Type B pancreatic cell (in vitro differentiated cells): ENCODE measurements around the gene HOMER1. TPM values are rescaled to one million over a fixed set of nuclear protein-coding genes. Genes with fewer than 3 reads are reported as not detected.
"Not testable (repeated sequence)": the region's sequence is repeated elsewhere in the genome, so short reads cannot be mapped to it uniquely, and the experiment has no call there.

ENCODE experiments used
- DNase-seq: peaks from one replicate; pipeline ENCODE4 v3.0.0; 2021; ENCODE audit warnings: mixed read lengths; ENCODE audit not compliant: unreplicated experiment; ENCODE audit errors: extremely low spot score
- H3K27ac Mint-ChIP-seq: 2 replicates; pipeline ENCODE4 v1.8.0; 2021; ENCODE audit warnings: mild to moderate bottlenecking, mixed read lengths
- H3K27me3 Mint-ChIP-seq: 2 replicates; pipeline ENCODE4 v1.8.0; 2021; ENCODE audit warnings: mixed read lengths
- H3K36me3 Mint-ChIP-seq: 2 replicates; pipeline ENCODE4 v1.8.0; 2021; ENCODE audit warnings: mixed read lengths
- H3K4me1 Mint-ChIP-seq: one replicate; pipeline ENCODE4 v1.8.0; 2021; ENCODE audit warnings: mixed read lengths; ENCODE audit not compliant: unreplicated experiment
- H3K4me3 Mint-ChIP-seq: 2 replicates; pipeline ENCODE4 v1.8.0; 2021; ENCODE audit warnings: mild to moderate bottlenecking, mixed read lengths
- H3K9me3 Mint-ChIP-seq: 2 replicates; pipeline ENCODE4 v1.8.0; 2021; ENCODE audit warnings: mixed read lengths
- total RNA-seq: library from RNA; stranded (reverse); gene quantifications from 2 replicates; pipeline ENCODE4 v1.2.1, GENCODE V29; 2021; ENCODE audit warnings: low replicate concordance
- TF ChIP-seq, protein P1 (sequence below): fragments of 200-600 bp; sonication (generic); conservative IDR thresholded peaks from 2 replicates; pipeline ENCODE4 v1.5.0; 2021; ENCODE audit warnings: antibody characterized with exemption, mild to moderate bottlenecking

The HOMER1 gene
- total RNA-seq, 1 donor from 2014 or later = 20.0 TPM

DNA sequence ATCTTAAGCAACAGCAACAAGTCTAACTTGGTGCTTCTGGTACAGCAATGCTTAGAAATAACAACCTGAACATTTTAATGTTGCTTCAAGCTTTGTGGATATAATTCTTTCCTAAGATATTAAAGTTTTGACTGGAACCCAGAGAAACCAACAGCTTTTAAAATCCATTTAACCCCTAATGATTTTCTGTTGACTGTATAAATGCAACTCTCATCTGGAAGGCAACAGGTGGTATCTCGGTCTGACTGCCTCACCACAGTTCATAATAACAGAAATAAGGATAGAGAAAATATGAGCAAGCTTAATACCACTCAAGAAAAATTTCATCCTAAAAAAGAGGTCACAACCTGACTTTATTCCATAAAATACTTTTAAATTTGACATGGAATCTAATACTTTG, 116.9 kb downstream of the HOMER1 start:
- TF ChIP-seq, protein P1, sequence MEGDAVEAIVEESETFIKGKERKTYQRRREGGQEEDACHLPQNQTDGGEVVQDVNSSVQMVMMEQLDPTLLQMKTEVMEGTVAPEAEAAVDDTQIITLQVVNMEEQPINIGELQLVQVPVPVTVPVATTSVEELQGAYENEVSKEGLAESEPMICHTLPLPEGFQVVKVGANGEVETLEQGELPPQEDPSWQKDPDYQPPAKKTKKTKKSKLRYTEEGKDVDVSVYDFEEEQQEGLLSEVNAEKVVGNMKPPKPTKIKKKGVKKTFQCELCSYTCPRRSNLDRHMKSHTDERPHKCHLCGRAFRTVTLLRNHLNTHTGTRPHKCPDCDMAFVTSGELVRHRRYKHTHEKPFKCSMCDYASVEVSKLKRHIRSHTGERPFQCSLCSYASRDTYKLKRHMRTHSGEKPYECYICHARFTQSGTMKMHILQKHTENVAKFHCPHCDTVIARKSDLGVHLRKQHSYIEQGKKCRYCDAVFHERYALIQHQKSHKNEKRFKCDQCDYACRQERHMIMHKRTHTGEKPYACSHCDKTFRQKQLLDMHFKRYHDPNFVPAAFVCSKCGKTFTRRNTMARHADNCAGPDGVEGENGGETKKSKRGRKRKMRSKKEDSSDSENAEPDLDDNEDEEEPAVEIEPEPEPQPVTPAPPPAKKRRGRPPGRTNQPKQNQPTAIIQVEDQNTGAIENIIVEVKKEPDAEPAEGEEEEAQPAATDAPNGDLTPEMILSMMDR = no peak
- no peaks in the 10 kb centered on the region for H3K27me3 Mint-ChIP-seq
- H3K4me1 Mint-ChIP-seq = no peaks in the 10 kb centered on the region
- no peak overlapping the region for H3K4me3 Mint-ChIP-seq
- H3K9me3 Mint-ChIP-seq = no peaks in the 10 kb centered on the region
- peaks cover 10% of the 10 kb centered on the region for H3K36me3 Mint-ChIP-seq
- no peak for DNase-seq
- no peak overlapping the region for H3K27ac Mint-ChIP-seq

DNA sequence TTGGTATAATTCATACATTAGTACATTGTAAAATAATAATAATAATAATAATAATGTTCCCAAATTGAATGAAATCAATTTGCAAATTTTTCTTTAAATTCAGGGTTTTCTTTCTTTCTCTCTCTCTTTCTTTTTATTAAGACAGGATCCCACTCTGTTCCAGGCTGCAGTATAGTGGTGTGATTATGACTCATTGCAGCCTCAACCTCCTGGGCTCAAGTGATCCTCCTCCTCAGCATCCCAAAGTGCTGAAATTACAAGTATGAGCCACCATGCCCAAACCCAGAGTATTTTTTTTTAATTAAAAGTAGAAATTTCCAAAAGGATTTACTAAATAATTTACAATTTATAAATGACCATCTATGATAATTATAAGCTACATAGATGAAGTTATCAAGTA, 117.7 kb downstream of the HOMER1 start:
- H3K27me3 Mint-ChIP-seq = no peaks in the 10 kb centered on the region
- no peak overlapping the region for H3K4me3 Mint-ChIP-seq
- TF ChIP-seq, protein P1 = no peak
- H3K27ac Mint-ChIP-seq = no peak overlapping the region
- peaks cover 7% of the 10 kb centered on the region for H3K36me3 Mint-ChIP-seq
- no peak for DNase-seq
- H3K9me3 Mint-ChIP-seq = no peaks in the 10 kb centered on the region
- no peaks in the 10 kb centered on the region for H3K4me1 Mint-ChIP-seq

DNA sequence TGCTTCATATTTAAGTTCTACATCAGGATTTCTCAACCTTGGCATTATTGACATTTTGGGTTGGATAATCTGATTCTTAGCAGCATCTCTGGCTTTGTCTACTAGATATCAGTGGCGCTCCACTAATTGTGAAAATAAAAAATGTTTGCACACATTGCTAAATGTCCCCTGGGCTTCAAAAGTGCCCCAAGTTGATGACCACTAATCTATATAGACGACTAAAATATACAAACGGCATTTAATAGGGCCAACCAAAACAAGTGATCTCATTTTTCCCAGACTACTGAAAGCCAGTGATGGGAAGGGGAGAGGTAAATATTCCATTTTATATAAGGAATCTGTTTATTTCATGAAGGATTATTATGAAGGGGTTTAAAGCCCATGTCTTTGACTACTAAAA, 118.6 kb downstream of the HOMER1 start:
- TF ChIP-seq, protein P1 = no peak
- Mint-ChIP-seq H3K27ac (no peak overlapping the region), H3K4me3 (no peak overlapping the region), H3K36me3 (peaks cover 4% of the 10 kb centered on the region), H3K27me3 (no peaks in the 10 kb centered on the region), H3K4me1 (no peaks in the 10 kb centered on the region), H3K9me3 (no peaks in the 10 kb centered on the region)
- DNase-seq = no peak

DNA sequence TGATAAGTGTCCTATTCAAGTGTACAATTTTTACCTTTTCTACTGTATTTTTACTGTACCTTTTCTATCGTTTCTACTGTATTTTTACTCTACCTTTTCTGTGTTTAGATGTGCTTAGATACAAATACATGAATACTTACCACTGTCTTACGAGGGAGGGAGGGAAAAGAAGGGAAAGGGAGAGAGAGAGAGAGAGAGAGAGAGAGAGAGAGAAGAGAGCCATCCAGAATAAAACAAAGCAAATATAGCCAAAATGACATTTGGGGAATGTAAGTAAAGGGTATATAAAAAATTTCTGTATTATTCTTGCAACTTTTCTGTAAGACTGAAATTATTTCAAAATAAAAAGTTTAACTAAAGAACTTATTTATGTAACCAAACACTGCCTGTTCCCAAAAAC, 121.2 kb downstream of the HOMER1 start:
- no peak for DNase-seq
- TF ChIP-seq, protein P1 = no peak
- no peak overlapping the region for H3K4me3 Mint-ChIP-seq
- no peak overlapping the region for H3K27ac Mint-ChIP-seq
- no peaks in the 10 kb centered on the region for H3K9me3 Mint-ChIP-seq
- H3K36me3 Mint-ChIP-seq = peaks cover 4% of the 10 kb centered on the region
- H3K4me1 Mint-ChIP-seq = no peaks in the 10 kb centered on the region
- H3K27me3 Mint-ChIP-seq = no peaks in the 10 kb centered on the region

DNA sequence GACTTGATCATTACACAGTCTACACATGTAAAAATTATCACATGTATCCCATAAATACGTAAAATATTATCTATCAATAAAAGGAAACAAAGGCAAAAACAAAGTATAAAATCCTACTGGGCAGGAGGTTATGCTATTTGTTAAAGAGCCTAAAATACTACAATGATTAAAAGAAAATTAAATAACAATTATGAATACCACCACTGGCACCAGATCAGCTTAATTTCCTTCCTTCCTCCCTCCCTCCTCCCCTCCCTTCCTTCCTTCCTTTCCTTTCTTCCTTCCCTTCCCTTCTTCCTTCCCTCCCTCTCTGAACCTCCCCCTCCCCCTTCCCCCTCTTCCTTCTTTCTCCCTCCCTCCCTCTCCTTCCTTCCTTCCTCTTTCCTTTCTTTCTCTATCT, 127.3 kb downstream of the HOMER1 start:
- no peak overlapping the region for H3K4me3 Mint-ChIP-seq
- peaks cover 33% of the 10 kb centered on the region for H3K36me3 Mint-ChIP-seq
- TF ChIP-seq, protein P1 = no peak
- no peak overlapping the region for H3K27ac Mint-ChIP-seq
- H3K4me1 Mint-ChIP-seq = no peaks in the 10 kb centered on the region
- DNase-seq = no peak
- H3K9me3 Mint-ChIP-seq = peaks cover 20% of the 10 kb centered on the region
- H3K27me3 Mint-ChIP-seq = no peaks in the 10 kb centered on the region

DNA sequence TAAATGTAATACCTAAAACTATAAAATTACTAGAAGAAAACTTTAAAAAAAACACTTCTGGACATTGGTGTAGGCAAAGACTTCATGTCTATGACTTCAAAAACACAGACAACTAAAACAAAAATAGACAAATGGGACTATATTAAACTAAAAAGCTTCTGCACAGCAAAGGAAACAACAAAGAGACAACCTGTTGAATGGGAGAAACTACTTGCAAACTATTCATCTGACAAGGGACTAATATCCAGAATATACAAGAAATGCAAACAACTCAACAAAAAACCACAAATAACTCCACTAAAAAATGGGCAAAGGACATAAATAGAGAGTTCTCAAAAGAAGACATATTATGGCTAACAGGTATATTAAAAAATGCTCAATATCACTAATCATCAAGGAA, 128.8 kb downstream of the HOMER1 start:
- H3K27me3 Mint-ChIP-seq, H3K4me1 Mint-ChIP-seq, DNase-seq, H3K4me3 Mint-ChIP-seq, H3K27ac Mint-ChIP-seq: not testable (repeated sequence)
- Mint-ChIP-seq H3K9me3 (peaks cover 20% of the 10 kb centered on the region), H3K36me3 (peaks cover 39% of the 10 kb centered on the region)
